Stimulated activated CD8-positive, alpha-beta memory T cell treated with anti-CD3 and anti-CD28 coated beads, Interleukin-15, amount 100 ng/mL, for 24 hours (primary cell): Measurements from ENCODE around the gene FAM228A.
"Not testable (repeated sequence)": the region's sequence is repeated elsewhere in the genome, so short reads cannot be mapped to it uniquely, and the experiment has no call there.

Source experiments
- DNase-seq: peaks from one replicate; pipeline ENCODE4 v3.0.0-alpha.2; 2020; ENCODE audit warnings: low read depth

The FAM228A gene

DNA sequence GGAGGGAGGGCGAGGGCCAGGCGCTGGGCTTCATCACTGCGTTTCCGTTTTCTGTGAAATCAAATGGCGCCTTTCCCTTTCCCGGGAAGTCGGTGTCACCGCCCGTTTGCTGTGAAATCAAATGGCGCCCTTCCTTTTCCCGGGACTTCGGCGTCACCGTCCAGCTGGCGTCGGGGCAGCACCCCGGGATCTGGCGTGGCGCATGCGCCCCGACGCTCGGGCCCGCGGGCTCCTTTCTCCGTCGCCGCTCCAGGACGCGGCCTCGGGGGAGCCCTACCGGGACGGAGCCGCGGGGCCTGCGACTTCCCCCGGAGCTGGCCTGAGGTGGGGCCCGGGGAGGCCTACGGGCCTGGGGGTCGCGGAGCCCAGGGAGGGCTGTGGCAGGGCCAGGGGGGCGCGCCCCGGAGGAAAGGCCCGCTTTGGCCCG lies at the start of gene FAM228A:
Gene FAM228A, plus strand, starts transcription at position 203 of the 427 bp plus-strand sequence. CDS start 428 bp downstream, outside the sequence.
- no peak for DNase-seq

DNA sequence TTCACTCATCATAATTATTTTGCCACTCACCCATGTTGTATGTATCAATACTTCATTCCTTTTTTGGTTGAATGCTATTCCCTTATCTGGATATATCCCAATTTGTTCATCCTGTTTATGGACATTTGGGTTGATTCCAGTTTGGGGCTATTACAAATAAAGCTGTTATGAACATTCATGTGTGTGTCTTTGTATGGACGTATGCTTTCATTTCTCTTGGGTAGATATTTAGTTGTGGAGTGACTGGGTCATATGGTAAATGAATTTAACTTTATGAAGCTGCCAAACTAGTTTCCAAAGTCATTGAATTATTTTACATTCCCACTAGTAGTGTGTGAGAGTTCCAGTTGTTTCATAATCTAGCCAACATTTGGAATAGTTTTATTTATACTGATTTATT lies 48.9 kb upstream of the FAM228A start:
- no peak for DNase-seq

DNA sequence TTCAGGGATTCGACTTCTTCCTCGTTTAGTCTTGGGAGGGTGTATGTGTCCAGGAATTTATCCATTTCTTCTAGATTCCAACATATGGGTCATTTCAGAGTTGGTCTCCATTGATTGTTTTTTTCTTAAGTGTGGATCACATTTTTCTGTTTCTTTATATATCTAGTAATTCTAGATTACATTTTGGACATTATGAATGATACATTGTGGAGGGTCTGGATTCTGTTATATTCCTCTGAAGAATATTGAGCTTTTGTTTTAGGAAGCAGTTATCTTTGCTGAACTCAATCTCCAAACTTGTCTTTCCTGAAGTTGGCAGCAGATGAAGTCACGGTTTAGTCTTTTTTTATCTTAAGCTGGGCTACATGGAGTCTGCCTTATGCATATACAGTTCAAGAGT lies 42.3 kb upstream of the FAM228A start:
- no peak for DNase-seq

DNA sequence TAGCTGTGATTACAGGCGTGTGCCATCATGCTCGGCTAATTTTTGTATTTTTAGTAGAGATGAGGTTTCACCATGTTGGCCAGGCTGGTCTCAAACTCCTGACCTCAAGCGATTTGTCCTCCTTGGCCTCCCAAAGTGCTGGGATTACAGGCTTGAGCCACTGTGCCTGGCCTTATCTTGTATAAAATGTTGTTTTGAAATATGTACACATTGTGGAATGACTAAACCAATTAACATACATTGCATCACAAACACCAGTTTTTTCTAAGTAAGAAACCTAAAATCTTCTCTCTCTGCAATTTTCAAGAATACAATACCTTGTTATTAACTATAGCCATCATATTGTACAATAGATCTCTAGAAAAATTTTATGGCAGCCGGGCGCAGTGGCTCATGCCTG lies 34.5 kb upstream of the FAM228A start:
- DNase-seq, result not testable (repeated sequence)

DNA sequence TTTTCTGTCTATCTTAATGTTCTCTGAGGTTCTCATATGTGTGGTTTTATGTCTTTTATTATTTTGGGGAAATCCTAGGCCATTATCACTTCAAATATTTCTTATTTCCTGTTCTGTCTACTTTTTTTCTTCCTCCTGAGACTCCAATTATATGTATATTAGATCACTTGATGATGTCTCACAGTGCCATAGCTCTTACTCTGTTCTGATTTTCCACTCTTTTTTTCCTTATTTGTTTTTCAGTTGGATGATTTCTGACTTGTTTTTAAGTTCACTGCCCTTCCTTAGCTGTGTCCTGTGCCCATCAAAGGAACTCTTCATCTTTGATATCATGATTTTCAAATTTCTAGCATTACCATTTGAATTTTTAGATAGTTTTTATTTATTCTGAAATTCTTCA lies 27.5 kb upstream of the FAM228A start:
- DNase-seq, result no peak

DNA sequence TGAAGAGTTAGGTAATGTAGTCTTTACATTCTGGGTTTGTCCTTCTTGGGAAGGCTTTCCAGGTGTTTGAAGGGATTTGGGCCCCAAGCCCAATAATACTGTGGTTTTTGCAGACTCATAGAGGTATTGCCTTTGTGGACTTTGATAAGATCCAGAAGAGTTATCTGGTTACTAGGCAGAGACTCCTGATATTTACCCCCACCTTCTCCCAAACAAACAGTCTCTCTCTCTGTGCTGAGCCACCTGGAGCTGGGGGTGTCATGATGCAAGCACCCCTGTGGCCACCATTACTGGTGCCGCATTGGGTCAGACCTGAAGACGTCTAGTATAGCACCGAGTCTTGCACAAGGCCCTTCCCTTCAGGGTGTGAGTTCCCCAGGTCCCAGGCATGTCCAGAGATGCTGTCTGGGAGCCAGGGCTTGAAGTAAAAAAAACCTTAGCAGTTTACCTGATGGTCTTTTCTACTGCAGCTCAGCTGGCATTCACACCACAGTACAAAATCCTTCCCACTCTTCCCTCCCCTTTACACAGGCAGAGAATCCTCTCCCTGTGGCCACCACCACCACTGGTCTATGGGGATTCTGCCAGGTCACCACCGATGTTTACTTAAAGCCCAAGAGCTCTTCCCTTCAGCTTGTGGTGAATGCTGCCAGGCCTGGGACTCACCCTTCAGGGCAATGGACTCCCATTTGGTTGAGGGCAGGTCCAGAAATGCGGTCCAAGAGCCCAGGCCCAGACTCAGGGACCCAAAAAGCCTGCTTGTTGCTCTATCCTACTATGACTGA lies 22.2 kb upstream of the FAM228A start:
- DNase-seq, result no peak

DNA sequence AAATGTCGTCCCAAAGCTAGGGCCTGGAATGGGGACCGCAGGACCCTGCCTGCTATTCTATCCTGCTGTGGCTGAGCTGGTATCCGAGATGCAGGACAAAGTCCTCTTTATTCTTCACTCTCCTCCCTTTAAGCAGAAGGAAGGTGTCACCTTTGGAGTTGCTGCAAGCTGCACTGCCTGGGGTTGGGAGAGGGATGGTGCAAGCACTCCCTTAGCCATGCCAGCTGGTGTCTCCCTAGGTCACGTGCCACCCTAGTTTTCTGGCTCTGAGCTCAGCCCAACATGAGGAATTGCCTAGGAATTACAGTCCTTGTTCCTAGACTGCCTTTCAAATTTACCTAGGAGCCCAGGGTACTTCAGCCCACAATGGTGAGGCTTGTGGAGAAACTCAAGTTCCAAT lies 21.4 kb upstream of the FAM228A start:
- DNase-seq, result no peak

DNA sequence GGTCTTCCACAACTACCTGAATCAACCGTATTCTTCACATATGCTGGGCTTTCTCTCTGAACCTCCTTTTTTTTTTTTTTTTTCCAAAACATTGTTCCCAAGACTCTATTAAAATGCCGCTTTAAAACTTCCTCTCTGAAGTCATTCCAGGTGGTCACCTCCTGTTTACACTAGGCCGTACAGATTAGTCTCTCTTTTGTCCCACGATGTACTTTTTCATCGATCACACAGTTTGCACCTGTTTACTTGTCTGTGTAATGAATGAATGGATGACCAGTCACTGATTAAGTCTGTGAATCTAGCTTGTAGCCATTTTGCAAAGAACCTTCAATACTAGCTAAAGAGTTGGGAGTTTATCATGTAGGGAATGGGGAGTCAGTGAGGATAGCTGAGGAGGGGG lies 16.7 kb upstream of the FAM228A start:
- DNase-seq, result no peak

DNA sequence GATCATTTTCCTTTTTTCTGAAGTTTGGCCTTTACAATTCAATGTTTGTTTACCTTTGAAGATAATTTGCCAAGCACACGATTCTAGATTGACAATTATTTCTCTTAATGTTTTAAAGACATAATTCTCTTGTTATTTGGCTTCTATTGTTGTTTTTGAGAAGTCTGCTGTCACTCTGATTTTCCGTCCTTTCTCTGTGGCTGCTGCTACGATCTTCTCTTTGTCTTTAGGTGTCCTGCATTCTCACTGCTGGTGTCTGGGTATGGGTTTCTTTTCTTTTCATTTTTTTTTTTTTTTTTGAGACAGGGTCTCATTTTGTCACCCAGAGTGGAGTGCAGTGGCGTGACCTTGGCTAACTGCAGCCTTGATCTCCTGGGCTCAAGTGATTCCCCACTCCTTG lies 15.1 kb upstream of the FAM228A start:
- DNase-seq, result no peak

DNA sequence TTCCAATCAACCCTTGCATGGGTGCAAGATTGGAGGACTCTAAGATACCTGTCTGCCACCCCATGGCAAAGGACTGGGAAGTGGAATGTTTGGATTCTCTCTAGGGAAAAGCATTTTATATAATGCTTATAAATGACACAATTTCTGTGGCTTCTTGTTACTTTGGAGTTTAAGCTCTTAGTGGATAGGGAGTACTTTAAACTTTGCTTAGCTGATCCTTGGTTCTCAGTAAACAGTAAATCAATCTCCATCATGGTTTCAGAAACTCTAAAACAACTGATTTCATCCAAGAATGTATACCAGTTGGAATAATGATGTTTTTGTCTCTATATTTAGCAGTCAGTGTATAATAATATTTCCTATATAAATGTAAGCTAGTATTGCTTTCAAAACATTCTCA lies 14.1 kb upstream of the FAM228A start:
- no peak for DNase-seq

DNA sequence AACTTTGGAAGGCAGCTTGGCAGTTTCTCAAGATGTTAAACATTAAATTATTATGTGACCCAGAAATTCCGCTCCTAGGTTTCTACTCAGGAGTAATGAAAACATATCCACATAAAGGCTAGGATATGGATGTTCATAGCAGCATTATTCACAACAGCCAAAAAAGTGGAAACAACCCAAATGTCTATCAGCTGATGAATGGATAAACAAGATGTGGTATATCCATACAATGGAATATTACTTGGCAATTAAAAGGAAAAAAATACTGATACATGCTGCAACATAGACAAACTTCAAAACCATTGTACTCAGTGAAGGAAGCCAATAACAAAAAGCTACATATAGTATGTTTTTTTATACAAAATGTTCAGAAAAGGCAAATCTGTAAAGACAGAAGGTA lies 12.4 kb upstream of the FAM228A start:
- DNase-seq, result no peak

DNA sequence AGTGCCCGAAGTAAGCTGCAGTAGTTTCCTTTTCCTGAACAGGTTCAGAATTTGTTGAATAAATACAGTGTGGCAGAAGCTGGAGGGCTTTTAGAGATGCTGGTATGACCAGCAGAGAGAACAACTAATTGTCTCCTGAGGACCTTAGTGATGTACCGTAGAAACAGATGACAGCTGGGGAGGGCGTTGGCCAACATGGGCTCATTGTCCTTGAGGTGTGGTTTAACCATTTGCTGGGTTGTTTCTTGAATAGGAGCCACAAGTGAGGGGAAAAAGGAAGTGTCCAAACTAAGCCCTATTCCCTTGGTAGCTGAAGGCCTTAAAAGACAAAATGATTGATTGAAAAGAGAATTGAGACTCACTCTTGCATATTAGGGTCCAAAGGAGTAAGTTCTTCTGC lies 11.7 kb upstream of the FAM228A start:
- no peak for DNase-seq

DNA sequence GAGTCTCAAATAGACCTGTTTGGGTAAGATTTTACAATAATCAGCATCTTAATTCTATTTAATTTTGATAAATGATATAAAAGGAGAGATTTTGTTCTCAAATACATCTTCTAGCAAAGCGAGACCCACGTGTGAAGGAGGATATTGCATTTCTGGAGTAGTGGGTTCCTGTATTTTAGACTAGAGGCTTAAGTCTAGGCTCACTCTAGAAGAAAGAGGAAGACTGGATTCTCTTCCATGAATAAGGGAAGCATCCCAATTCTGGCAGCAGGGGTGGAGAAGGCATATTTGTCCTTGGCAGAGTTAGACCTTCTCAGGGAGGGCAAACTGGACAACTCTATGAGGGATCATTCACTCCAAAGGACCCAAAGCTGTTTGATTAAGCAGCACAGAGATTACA lies 11.3 kb upstream of the FAM228A start:
- DNase-seq, result no peak

DNA sequence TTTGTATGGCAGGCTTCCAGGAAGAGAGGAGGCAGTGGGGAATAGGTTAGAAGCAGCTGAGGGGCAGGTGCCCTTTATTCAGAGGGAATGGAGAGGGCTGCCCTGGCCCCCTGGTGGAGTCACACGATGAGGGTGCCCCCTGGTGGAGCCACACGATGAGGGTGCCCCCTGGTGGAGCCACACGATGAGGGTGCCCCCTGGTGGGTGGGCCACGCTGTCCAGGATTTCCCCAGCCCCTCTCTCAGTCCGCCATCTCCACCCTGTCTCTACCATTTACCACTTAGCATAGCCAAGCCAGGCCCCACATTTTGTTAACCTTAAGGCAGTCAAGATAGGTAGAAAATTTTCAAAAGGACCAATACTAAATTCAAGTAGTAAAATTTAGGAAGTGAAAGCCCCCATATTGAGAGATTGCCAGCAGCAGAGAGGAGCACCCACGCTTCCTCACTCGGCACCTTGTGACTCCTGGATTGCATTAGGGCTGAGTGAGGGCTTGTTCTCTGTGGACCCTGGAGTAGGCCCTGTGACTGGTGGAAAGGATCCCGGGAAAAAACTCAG lies 10.4 kb upstream of the FAM228A start:
- DNase-seq, result no peak

DNA sequence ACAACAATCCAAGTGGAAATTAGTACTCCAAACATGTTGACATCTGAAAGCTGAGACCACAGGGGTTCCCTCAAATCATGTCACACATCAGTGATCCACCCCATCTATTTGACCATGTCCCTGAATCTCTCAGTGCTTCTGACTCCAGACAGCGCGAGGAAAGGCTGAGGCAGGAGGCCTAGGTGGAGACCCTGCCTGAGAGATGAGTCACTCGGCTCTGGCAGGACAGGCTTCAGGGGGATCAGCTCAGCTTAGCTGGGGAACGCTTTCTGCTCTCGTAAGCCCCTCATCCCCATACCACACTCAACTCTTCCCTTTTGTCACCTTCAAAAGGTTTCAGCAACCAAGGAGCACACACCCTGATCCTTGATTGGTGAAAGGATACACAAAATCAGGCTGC lies 5.8 kb upstream of the FAM228A start:
- no peak for DNase-seq

DNA sequence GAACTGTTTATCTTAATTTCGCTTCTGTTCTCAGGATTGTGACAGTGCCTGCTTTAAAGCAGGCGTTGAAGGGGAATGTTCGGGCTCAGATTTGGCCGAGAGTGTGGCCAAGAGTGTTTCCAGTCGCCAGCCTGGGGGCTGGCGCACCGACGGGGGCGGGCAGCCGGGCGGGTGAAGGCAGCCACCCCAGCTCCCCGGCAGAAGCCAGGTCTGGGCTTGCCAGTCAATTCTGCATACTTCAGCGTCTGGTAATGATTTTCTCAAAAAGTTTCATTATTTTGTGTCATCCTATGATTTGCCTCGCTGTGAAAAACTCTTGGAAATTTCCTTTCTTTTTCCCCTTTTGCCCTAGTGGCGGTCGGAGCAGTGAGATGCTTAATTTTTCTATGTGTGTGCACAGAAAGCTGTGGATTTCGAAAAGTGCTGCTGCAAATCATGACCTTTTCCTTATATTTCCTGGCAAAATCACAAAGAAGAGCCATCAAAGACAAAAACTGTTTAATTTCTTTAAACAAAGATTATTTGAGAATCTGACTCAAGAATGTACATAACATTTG lies 856 bp downstream of the FAM228A start:
- no peak for DNase-seq

DNA sequence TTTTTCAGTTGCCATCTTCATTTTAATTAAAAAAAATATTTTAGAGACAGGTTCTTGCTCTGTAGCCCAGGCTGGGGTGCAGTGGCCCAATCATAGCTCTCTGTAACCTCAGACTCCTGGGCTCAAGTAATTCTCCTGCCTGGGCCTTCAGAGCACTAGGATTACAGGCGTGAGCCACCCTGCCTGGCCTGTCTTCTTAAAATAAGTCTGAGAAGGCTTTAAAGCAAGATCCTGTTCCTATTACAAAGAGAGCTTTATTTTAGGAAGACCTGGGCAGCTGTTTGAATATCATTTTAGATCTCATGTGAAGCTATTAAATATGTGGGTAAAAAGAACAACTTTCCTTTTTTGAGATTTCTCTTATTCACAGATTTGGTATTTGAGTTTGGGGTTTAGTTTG lies 1.5 kb downstream of the FAM228A start:
- no peak for DNase-seq

DNA sequence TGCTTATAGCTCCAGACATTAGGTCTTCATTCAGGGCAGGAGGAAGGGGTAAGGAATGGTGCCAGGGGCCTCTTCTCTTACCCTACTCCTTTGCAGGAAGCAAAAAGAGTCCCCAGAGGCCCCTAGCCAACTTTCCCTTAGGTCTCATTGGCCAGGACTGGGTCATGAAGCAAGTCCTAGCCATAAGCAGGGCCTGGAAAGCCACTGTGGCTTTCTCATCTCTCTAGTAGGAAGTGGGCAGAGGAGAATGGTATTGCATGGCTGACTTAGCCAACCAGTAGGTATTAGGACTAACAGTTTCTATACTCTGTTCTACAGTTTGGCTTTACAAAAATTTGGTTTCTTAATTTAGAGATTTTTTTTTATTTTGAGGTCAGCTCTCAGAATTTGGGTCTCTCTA lies 4.8 kb downstream of the FAM228A start:
- no peak for DNase-seq

DNA sequence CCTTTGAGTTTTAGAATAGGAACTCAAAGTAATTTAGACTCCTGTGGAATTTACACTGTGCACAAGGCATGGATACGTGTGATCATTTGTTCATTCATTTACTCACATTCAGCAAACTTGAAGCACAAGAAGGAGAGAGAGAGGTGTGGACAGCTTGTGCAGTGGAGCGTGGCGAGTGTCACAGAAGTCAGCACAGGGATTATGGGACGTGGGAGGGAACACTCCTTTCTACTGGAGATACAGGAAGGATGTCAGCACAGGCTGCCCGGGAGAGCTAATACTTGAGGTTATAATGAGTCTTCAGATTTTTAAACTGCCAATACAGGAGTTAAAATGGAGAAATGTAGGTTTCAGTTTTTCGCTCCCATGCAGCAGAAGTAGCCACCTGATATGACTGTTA lies 7.0 kb downstream of the FAM228A start:
- DNase-seq, result no peak

DNA sequence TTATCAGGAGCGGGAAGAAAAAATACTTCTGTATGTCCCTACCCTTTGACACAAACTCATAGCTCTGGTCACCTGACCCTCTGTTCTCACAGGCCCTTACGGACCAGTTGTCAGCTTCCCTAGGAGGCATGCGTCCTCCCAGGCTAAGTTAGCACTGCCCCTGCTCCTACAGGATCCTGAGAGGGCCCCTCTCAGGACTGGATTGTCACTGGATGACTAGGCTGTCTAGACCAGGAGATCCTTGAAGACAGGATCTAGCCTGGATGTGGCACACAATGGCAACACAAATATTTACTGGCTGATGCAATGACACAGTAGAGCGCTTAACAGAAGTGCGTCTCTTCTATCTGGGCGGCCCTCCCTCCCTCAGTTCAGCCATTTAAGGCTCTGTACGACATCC lies 7.7 kb downstream of the FAM228A start:
- no peak for DNase-seq

DNA sequence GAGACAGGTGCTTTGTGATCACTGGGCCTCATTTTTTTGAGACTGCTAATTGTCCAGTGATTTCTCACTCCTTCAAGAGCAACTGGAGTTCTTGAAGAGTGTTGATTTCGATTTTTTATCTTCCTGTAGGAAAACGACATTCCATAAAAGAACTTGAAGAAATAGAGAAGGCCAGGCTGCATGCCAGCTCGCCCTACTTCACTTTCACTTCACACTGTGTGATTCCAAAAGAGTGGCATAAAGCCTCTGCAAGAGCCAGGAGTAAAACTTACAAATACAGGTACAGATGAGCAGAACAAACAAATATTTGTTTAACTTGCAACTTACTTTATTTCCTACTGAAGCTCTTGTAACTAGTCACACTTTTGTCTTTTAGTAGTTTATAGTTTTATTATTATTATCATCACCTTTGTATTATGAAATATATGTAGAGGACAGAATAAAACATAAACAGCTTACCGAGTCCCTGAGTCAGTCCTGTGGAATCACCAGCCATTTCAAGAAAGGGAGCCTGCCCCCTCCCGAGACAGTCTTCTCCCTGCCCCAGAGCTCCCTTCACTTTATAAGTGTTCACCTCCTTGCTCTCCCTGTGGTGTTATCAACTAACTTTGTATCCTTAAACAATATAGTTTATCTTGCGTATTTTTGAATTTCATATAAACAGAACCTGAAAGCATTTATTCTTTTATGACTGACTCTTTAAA lies 8.7 kb downstream of the FAM228A start:
- DNase-seq, result no peak

DNA sequence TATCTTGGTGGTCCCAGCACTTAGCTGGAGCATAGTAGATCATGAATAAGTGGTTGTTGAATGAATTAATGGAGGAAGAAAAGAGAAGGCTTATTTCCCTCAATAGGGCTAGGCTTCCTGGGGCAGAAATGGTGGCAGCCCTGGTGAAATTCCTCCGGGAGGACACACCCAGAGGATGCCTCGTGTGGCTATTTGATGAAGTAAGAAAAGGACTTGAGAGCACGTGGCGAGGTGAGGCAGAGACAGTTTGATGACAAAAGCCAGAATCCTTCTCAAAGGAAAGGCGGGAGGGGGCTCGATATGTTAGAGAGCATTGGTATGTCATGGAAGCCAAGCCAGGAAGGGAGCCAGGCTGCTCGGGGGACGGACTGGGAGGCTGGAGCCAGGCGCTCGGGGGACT lies 14.7 kb downstream of the FAM228A start:
- no peak for DNase-seq

DNA sequence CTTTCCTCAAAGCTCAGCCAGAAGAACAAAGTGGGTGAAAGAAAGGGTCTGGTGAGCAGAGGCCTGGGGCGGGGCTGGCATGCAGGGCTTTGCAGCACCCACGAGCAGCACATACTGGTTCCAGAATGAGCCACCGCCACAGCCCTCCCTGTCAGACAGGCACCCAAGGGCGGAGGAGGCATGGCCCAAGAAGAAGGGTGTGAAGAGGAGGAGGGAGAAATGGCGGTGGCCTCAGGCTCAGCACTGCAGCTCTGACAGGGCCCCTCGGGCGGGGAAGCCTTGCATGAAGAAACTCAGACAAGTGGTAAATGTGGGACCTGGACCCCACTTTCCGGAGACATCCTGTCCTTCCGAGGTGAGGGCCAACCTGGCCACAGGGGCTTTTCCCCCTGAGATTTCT lies 15.7 kb downstream of the FAM228A start:
- DNase-seq, result no peak
